ENCODE results near the gene TFAP2D. TPM values are rescaled to one million over a fixed set of nuclear protein-coding genes. Genes with fewer than 3 reads are reported as not detected.

TFAP2D gene
- total and polyA plus RNA-seq, 7 experiments from 2014 or later = not detected

- DNase-seq = no peak
- Mint-ChIP-seq H3K4me1 (peaks cover 0 to 6% (median 0%) of the 10 kb centered on the region in 7 donors), H3K4me3 (no peak overlapping the region), H3K36me3 (peaks cover 0 to 5% (median 3%) of the 10 kb centered on the region in 5 donors), H3K27me3 (peaks cover 75 to 92% (median 87%) of the 10 kb centered on the region in 5 donors), H3K9me3 (peaks cover 0 to 39% (median 8%) of the 10 kb centered on the region in 11 donors), H3K27ac (no peak overlapping the region)
- ChIA-PET CTCF (no interaction called here), POLR2A (no interaction called here)
- H3K9me3 ChIP-seq (ENCODE audit: control insufficient read depth in 2 of 3, low read length in 3 of 3) = no peaks in the 10 kb centered on the region
- H3K27me3 ChIP-seq (ENCODE audit: control insufficient read depth in 2 of 2, insufficient read depth in 2 of 2, low read length in 2 of 2) = peaks cover 0 to 3% of the 10 kb centered on the region in 2 donors
- H3K4me1 ChIP-seq (ENCODE audit: control insufficient read depth in 2 of 2, insufficient read depth in 2 of 2, low read length in 2 of 2) = no peaks in the 10 kb centered on the region
- H3K36me3 ChIP-seq (ENCODE audit: control insufficient read depth in 2 of 3, insufficient read depth in 3 of 3, low read length in 3 of 3) = no peaks in the 10 kb centered on the region
- no peak overlapping the region for H3K4me3 ChIP-seq (ENCODE audit: low read length)
- intact Hi-C loops (cut with micrococcal nuclease) = no loop called here
- ATAC-seq = no peak
- H3K27ac ChIP-seq (ENCODE audit: low read depth, low read length) = no peak overlapping the region
These were observed 1.6 kb upstream of the TFAP2D start for GRCh38 chr6:50711686-50712085.

- H3K4me1 ChIP-seq (ENCODE audit: control insufficient read depth in 2 of 2, insufficient read depth in 2 of 2, low read length in 2 of 2) = no peaks in the 10 kb centered on the region
- no peak overlapping the region for H3K27ac ChIP-seq (ENCODE audit: low read depth, low read length)
- ATAC-seq (no peak), DNase-seq (no peak)
- peaks cover 75 to 94% (median 90%) of the 10 kb centered on the region in 5 donors for H3K27me3 Mint-ChIP-seq
- H3K36me3 Mint-ChIP-seq = peaks cover 0 to 5% (median 3%) of the 10 kb centered on the region in 5 donors
- peaks cover 0 to 3% of the 10 kb centered on the region in 2 donors for H3K27me3 ChIP-seq (ENCODE audit: control insufficient read depth in 2 of 2, insufficient read depth in 2 of 2, low read length in 2 of 2)
- H3K4me3 Mint-ChIP-seq = no peak overlapping the region
- H3K36me3 ChIP-seq (ENCODE audit: control insufficient read depth in 2 of 3, insufficient read depth in 3 of 3, low read length in 3 of 3) = no peaks in the 10 kb centered on the region
- H3K4me3 ChIP-seq (ENCODE audit: low read length) = no peak overlapping the region
- intact Hi-C loops (cut with micrococcal nuclease) = no loop called here
- ChIA-PET CTCF (no interaction called here), POLR2A (no interaction called here)
- H3K4me1 Mint-ChIP-seq = peaks cover 0 to 6% (median 0%) of the 10 kb centered on the region in 7 donors
- no peaks in the 10 kb centered on the region for H3K9me3 ChIP-seq (ENCODE audit: control insufficient read depth in 2 of 3, low read length in 3 of 3)
- peaks cover 0 to 36% (median 8%) of the 10 kb centered on the region in 11 donors for H3K9me3 Mint-ChIP-seq
- H3K27ac Mint-ChIP-seq = no peak overlapping the region
These were observed 1.0 kb upstream of the TFAP2D start for GRCh38 chr6:50712291-50712690.

GRCh38 chr6:50713977-50714486 is 706 bp downstream of the TFAP2D start:
- DNase-seq (no peak), ATAC-seq (no peak)
- Mint-ChIP-seq H3K4me1 (peaks cover 0 to 6% (median 0%) of the 10 kb centered on the region in 7 donors), H3K27me3 (peaks cover 74 to 91% (median 87%) of the 10 kb centered on the region in 5 donors), H3K36me3 (peaks cover 0 to 4% (median 3%) of the 10 kb centered on the region in 5 donors), H3K4me3 (no peak overlapping the region), H3K27ac (peak overlapping the region in 1 of 9 donors; percentile 64), H3K9me3 (peaks cover under 1 to 33% (median 7%) of the 10 kb centered on the region in 11 donors)
- Histone ChIP-seq H3K36me3 (ENCODE audit: control insufficient read depth in 2 of 3, insufficient read depth in 3 of 3, low read length in 3 of 3) (no peaks in the 10 kb centered on the region), H3K9me3 (ENCODE audit: control insufficient read depth in 2 of 3, low read length in 3 of 3) (no peaks in the 10 kb centered on the region), H3K4me3 (ENCODE audit: low read length) (no peak overlapping the region), H3K27me3 (ENCODE audit: control insufficient read depth in 2 of 2, insufficient read depth in 2 of 2, low read length in 2 of 2) (peaks cover 0 to 3% of the 10 kb centered on the region in 2 donors), H3K27ac (ENCODE audit: low read depth, low read length) (no peak overlapping the region), H3K4me1 (ENCODE audit: control insufficient read depth in 2 of 2, insufficient read depth in 2 of 2, low read length in 2 of 2) (no peaks in the 10 kb centered on the region)
- POLR2A ChIA-PET = no interaction called here
- CTCF ChIA-PET = interaction anchor here (0.6 kb wide), 1 partner anchor 620 kb away, joined by 4 read pairs; no protein-coding TSS in a partner anchor
- intact Hi-C loops (cut with micrococcal nuclease) = no loop called here

DNA sequence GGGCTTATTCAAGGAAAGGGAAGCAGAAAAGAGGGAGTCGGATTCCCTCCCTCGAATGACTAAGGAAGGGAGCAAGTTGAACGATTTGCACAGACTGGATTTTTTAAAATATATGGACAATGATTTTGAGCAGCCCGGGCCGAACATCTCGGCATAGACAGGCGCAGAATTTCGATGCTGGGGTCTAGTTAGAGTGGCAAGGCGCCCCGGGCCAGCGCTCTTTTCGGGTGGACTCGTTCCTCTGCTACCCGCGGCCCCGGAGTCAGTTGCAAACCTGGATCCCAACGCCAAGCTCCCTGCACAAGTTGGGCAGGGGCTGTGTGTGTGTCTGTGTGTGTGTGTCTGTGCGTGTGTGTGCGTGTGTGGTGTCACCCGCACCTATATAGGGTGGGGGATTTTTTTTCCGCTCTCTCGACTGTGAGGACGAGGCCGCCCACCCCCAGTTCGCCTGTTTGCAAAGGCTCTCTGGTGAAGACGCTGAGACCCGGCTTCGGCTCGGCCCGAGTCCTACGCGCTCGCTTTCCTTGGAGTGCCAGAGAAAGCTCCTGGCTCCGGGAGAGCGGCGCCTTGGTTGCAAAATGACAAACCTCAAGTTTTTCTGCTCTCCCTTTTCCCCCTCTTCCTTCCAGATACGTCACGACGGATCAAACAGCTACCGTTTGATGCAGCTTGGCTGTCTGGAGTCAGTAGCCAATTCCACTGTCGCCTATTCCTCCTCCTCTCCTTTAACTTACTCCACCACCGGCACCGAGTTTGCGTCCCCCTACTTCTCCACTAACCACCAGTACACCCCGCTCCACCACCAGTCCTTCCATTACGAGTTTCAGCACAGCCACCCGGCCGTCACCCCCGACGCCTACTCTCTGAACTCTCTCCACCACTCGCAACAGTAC is 1.4 kb downstream of the TFAP2D start:
- DNase-seq (no peak), ATAC-seq (no peak)
- Mint-ChIP-seq H3K4me1 (peaks cover 0 to 6% (median 0%) of the 10 kb centered on the region in 7 donors), H3K4me3 (no peak overlapping the region), H3K27ac (peak overlapping the region in 1 of 9 donors; percentile 64), H3K9me3 (peaks cover 2 to 38% (median 9%) of the 10 kb centered on the region in 11 donors), H3K27me3 (peaks cover 68 to 95% (median 84%) of the 10 kb centered on the region in 5 donors), H3K36me3 (peaks cover 0 to 5% (median 3%) of the 10 kb centered on the region in 5 donors)
- Histone ChIP-seq H3K27ac (ENCODE audit: low read depth, low read length) (no peak overlapping the region), H3K4me3 (ENCODE audit: low read length) (no peak overlapping the region), H3K36me3 (ENCODE audit: control insufficient read depth in 2 of 3, insufficient read depth in 3 of 3, low read length in 3 of 3) (no peaks in the 10 kb centered on the region), H3K9me3 (ENCODE audit: control insufficient read depth in 2 of 3, low read length in 3 of 3) (no peaks in the 10 kb centered on the region), H3K27me3 (ENCODE audit: control insufficient read depth in 2 of 2, insufficient read depth in 2 of 2, low read length in 2 of 2) (peaks cover 0 to 3% of the 10 kb centered on the region in 2 donors), H3K4me1 (ENCODE audit: control insufficient read depth in 2 of 2, insufficient read depth in 2 of 2, low read length in 2 of 2) (no peaks in the 10 kb centered on the region)
- ChIA-PET POLR2A (no interaction called here), CTCF (no interaction called here)
- intact Hi-C loops (cut with micrococcal nuclease) = no loop called here

- H3K27ac Mint-ChIP-seq = no peak overlapping the region
- Histone ChIP-seq H3K27me3 (ENCODE audit: control insufficient read depth in 2 of 2, insufficient read depth in 2 of 2, low read length in 2 of 2) (peaks cover 0 to 5% of the 10 kb centered on the region in 2 donors), H3K36me3 (ENCODE audit: control insufficient read depth in 2 of 3, insufficient read depth in 3 of 3, low read length in 3 of 3) (no peaks in the 10 kb centered on the region), H3K4me3 (ENCODE audit: low read length) (no peak overlapping the region), H3K27ac (ENCODE audit: low read depth, low read length) (no peak overlapping the region), H3K4me1 (ENCODE audit: control insufficient read depth in 2 of 2, insufficient read depth in 2 of 2, low read length in 2 of 2) (no peaks in the 10 kb centered on the region), H3K9me3 (ENCODE audit: control insufficient read depth in 2 of 3, low read length in 3 of 3) (no peaks in the 10 kb centered on the region)
- H3K36me3 Mint-ChIP-seq = peaks cover 3 to 7% (median 4%) of the 10 kb centered on the region in 5 donors
- H3K9me3 Mint-ChIP-seq = peaks cover 0 to 48% (median 9%) of the 10 kb centered on the region in 11 donors
- peaks cover 0 to 6% (median 0%) of the 10 kb centered on the region in 7 donors for H3K4me1 Mint-ChIP-seq
- CTCF ChIA-PET = no interaction called here
- H3K4me3 Mint-ChIP-seq = no peak overlapping the region
- H3K27me3 Mint-ChIP-seq = peaks cover 64 to 92% (median 79%) of the 10 kb centered on the region in 5 donors
- intact Hi-C loops (cut with micrococcal nuclease) = loop anchor here in 1 of 2 donors (2.0 kb wide), 1 partner anchor 100 kb away; no protein-coding TSS in a partner anchor
- no peak for DNase-seq
- POLR2A ChIA-PET = no interaction called here
- ATAC-seq = no peak
These were observed 3.7 kb downstream of the TFAP2D start for GRCh38 chr6:50716899-50717509.

- DNase-seq = no peak
- no peaks in the 10 kb centered on the region for H3K9me3 ChIP-seq (ENCODE audit: control insufficient read depth in 2 of 3, low read length in 3 of 3)
- CTCF ChIA-PET = no interaction called here
- intact Hi-C loops (cut with micrococcal nuclease) = loop anchor here in 1 of 2 donors (2.0 kb wide), 1 partner anchor 99 kb away; no protein-coding TSS in a partner anchor
- peaks cover 0 to 52% (median 11%) of the 10 kb centered on the region in 11 donors for H3K9me3 Mint-ChIP-seq
- H3K4me1 Mint-ChIP-seq = peaks cover 0 to 6% (median 0%) of the 10 kb centered on the region in 7 donors
- peaks cover 0 to 10% of the 10 kb centered on the region in 2 donors for H3K27me3 ChIP-seq (ENCODE audit: control insufficient read depth in 2 of 2, insufficient read depth in 2 of 2, low read length in 2 of 2)
- no peak overlapping the region for H3K4me3 ChIP-seq (ENCODE audit: low read length)
- no peaks in the 10 kb centered on the region for H3K4me1 ChIP-seq (ENCODE audit: control insufficient read depth in 2 of 2, insufficient read depth in 2 of 2, low read length in 2 of 2)
- no peak for ATAC-seq
- peaks cover 3 to 7% (median 5%) of the 10 kb centered on the region in 5 donors for H3K36me3 Mint-ChIP-seq
- H3K27me3 Mint-ChIP-seq = peaks cover 72 to 94% (median 81%) of the 10 kb centered on the region in 5 donors
- H3K27ac Mint-ChIP-seq = no peak overlapping the region
- no peak overlapping the region for H3K4me3 Mint-ChIP-seq
- POLR2A ChIA-PET = no interaction called here
- H3K36me3 ChIP-seq (ENCODE audit: control insufficient read depth in 2 of 3, insufficient read depth in 3 of 3, low read length in 3 of 3) = no peaks in the 10 kb centered on the region
- no peak overlapping the region for H3K27ac ChIP-seq (ENCODE audit: low read depth, low read length)
These were observed 4.6 kb downstream of the TFAP2D start for GRCh38 chr6:50717734-50718457.
